ENCODE results near the gene PTPN4.

Gene PTPN4

GRCh38 chr2:119759451-119760236 is at the start of gene PTPN4:
Gene PTPN4 (plus strand): TSS chr2:119759922. CDS start chr2:119809854, 49,932 bp downstream.
- in situ Hi-C loops (cut with MboI; ENCODE audit: low sequenced_read_pairs) = no loop called here

GRCh38 chr2:119710281-119710680 is 49.4 kb upstream of the PTPN4 start:
- in situ Hi-C loops (cut with MboI; ENCODE audit: low sequenced_read_pairs) = no loop called here

GRCh38 chr2:119711352-119711751 is 48.4 kb upstream of the PTPN4 start:
- in situ Hi-C loops (cut with MboI; ENCODE audit: low sequenced_read_pairs) = no loop called here

GRCh38 chr2:119712571-119712970 is 47.2 kb upstream of the PTPN4 start:
- in situ Hi-C loops (cut with MboI; ENCODE audit: low sequenced_read_pairs) = no loop called here

- in situ Hi-C loops (cut with MboI; ENCODE audit: low sequenced_read_pairs) = no loop called here
Measured at GRCh38 chr2:119713819-119714490, 45.8 kb upstream of the PTPN4 start.

- in situ Hi-C loops (cut with MboI; ENCODE audit: low sequenced_read_pairs) = no loop called here
Measured at GRCh38 chr2:119715409-119716283, 44.1 kb upstream of the PTPN4 start.

- in situ Hi-C loops (cut with MboI; ENCODE audit: low sequenced_read_pairs) = no loop called here
Measured at GRCh38 chr2:119716284-119716672, 43.4 kb upstream of the PTPN4 start.

GRCh38 chr2:119718501-119719260 is 41.0 kb upstream of the PTPN4 start:
- in situ Hi-C loops (cut with MboI; ENCODE audit: low sequenced_read_pairs) = no loop called here

GRCh38 chr2:119719261-119719627 is 40.5 kb upstream of the PTPN4 start:
- in situ Hi-C loops (cut with MboI; ENCODE audit: low sequenced_read_pairs) = no loop called here

- in situ Hi-C loops (cut with MboI; ENCODE audit: low sequenced_read_pairs) = no loop called here
Measured at GRCh38 chr2:119721043-119721442, 38.7 kb upstream of the PTPN4 start.

- in situ Hi-C loops (cut with MboI; ENCODE audit: low sequenced_read_pairs) = no loop called here
Measured at GRCh38 chr2:119721462-119721861, 38.3 kb upstream of the PTPN4 start.

GRCh38 chr2:119721904-119722303 is 37.8 kb upstream of the PTPN4 start:
- in situ Hi-C loops (cut with MboI; ENCODE audit: low sequenced_read_pairs) = no loop called here

GRCh38 chr2:119723186-119723585 is 36.5 kb upstream of the PTPN4 start:
- in situ Hi-C loops (cut with MboI; ENCODE audit: low sequenced_read_pairs) = no loop called here

- in situ Hi-C loops (cut with MboI; ENCODE audit: low sequenced_read_pairs) = no loop called here
Measured at GRCh38 chr2:119723784-119724467, 35.8 kb upstream of the PTPN4 start.

GRCh38 chr2:119724656-119725485 is 34.9 kb upstream of the PTPN4 start:
- in situ Hi-C loops (cut with MboI; ENCODE audit: low sequenced_read_pairs) = no loop called here

GRCh38 chr2:119727493-119727892 is 32.2 kb upstream of the PTPN4 start:
- in situ Hi-C loops (cut with MboI; ENCODE audit: low sequenced_read_pairs) = no loop called here

- in situ Hi-C loops (cut with MboI; ENCODE audit: low sequenced_read_pairs) = no loop called here
Measured at GRCh38 chr2:119728421-119728820, 31.3 kb upstream of the PTPN4 start.

GRCh38 chr2:119730671-119731177 is 29.0 kb upstream of the PTPN4 start:
- in situ Hi-C loops (cut with MboI; ENCODE audit: low sequenced_read_pairs) = no loop called here

- in situ Hi-C loops (cut with MboI; ENCODE audit: low sequenced_read_pairs) = no loop called here
Measured at GRCh38 chr2:119731983-119732382, 27.7 kb upstream of the PTPN4 start.

Measured in HL-60/S4 (cell line).